Measurements from ENCODE around the gene IRS1. TPM values are rescaled to one million over a fixed set of nuclear protein-coding genes. Genes with fewer than 3 reads are reported as not detected.

The IRS1 gene
- total RNA-seq, 1 experiment from 2014 or later: 15.0 TPM

DNA sequence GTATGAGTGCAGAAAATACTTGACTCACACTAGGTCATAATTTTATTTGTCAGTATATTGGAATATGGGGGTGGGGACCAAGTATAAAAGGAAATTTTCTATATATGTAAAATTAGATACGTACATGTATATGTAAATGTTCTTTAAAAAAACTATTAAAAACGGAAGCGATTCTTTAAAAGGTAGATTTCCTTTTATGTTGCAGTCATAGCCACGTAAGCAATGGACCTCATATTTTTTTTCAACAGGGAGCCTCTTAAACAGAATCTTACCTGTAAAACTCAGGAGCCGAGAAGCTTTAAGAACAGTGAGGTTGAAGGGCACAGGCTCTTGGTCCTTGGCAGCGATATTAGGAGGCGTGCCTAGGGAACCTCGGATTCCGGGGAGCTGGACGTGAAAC lies 39.5 kb upstream of the IRS1 start:
- H2AFZ ChIP-seq (ENCODE audit: low read length): no peak overlapping the region
- no peak overlapping the region for H3K27ac ChIP-seq (ENCODE audit: insufficient read length, low read depth, low read length)
- Mint-ChIP-seq H3K36me3 (ENCODE audit: insufficient read depth in 1 of 3, low read depth in 3 of 3) (peaks cover 11 to 27% (median 18%) of the 10 kb centered on the region in 3 experiments), H3K4me1 (peaks cover 11 to 12% of the 10 kb centered on the region in 2 experiments), H3K27ac (no peak overlapping the region), H3K4me3 (no peak overlapping the region), H3K9me3 (peaks cover 4 to 7% of the 10 kb centered on the region in 2 experiments; a peak in 2 of 5 replicates), H3K27me3 (ENCODE audit: low read depth) (peaks cover 10% of the 10 kb centered on the region)
- no peak overlapping the region for H3K56ac ChIP-seq (ENCODE audit: insufficient read length, low read depth, low read length)
- no peaks in the 10 kb centered on the region for H3K79me2 ChIP-seq (ENCODE audit: insufficient read depth, low read length)
- H4K8ac ChIP-seq (replicated peaks; ENCODE audit: insufficient read length, low read depth, low read length): no peak overlapping the region
- H3K4ac ChIP-seq (ENCODE audit: low read depth, low read length): no peak overlapping the region
- DNase-seq: no peak
- H3K23me2 ChIP-seq (ENCODE audit: insufficient read length, low read depth, low read length, poor library complexity, severe bottlenecking): peaks cover 9% of the 10 kb centered on the region
- no peaks in the 10 kb centered on the region for H3K79me1 ChIP-seq (ENCODE audit: insufficient read depth, low read depth, low read length, poor library complexity, severe bottlenecking)
- no peak overlapping the region for H3K18ac ChIP-seq (ENCODE audit: insufficient read length, low read depth, low read length)
- H3K9me3 ChIP-seq (ENCODE audit: control insufficient read depth, low read depth, low read length): no peaks in the 10 kb centered on the region
- no peak overlapping the region for H4K5ac ChIP-seq (ENCODE audit: insufficient read length, low read depth, low read length)
- H3K27me3 ChIP-seq (ENCODE audit: insufficient read depth, low read length): no peaks in the 10 kb centered on the region
- no peak overlapping the region for H3K14ac ChIP-seq (ENCODE audit: insufficient read depth, low read length)
- WGBS (ENCODE audit: extremely low coverage, insufficient read length, low lambda C conversion rate): no CpG with 5 or more reads among the region's 10 CpGs
- H3T11ph ChIP-seq (ENCODE audit: low read length): no peak overlapping the region
- no peak overlapping the region for H3K9ac ChIP-seq (ENCODE audit: extremely low read depth, insufficient read length, low read length)
- no peaks in the 10 kb centered on the region for H4K20me1 ChIP-seq (ENCODE audit: control insufficient read depth, insufficient read depth, insufficient read length)
- H3K4me1 ChIP-seq (ENCODE audit: insufficient read depth, low read length): no peaks in the 10 kb centered on the region
- no peak overlapping the region for H4K91ac ChIP-seq (ENCODE audit: insufficient read length, low read depth, low read length)
- no peak overlapping the region for H2BK20ac ChIP-seq (ENCODE audit: low read depth, low read length, poor library complexity, severe bottlenecking)
- no peak overlapping the region for H2BK120ac ChIP-seq (ENCODE audit: low read depth, low read length, poor library complexity, severe bottlenecking)
- TF ChIP-seq, protein P1, sequence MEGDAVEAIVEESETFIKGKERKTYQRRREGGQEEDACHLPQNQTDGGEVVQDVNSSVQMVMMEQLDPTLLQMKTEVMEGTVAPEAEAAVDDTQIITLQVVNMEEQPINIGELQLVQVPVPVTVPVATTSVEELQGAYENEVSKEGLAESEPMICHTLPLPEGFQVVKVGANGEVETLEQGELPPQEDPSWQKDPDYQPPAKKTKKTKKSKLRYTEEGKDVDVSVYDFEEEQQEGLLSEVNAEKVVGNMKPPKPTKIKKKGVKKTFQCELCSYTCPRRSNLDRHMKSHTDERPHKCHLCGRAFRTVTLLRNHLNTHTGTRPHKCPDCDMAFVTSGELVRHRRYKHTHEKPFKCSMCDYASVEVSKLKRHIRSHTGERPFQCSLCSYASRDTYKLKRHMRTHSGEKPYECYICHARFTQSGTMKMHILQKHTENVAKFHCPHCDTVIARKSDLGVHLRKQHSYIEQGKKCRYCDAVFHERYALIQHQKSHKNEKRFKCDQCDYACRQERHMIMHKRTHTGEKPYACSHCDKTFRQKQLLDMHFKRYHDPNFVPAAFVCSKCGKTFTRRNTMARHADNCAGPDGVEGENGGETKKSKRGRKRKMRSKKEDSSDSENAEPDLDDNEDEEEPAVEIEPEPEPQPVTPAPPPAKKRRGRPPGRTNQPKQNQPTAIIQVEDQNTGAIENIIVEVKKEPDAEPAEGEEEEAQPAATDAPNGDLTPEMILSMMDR (conservative IDR thresholded peaks at IDR 0.05): no peak
- H2BK15ac ChIP-seq (ENCODE audit: low read depth, low read length): no peak overlapping the region
- H2AK5ac ChIP-seq (ENCODE audit: insufficient read length, low read length): no peak overlapping the region
- no peak overlapping the region for H2BK12ac ChIP-seq (ENCODE audit: insufficient read length, low read depth, low read length)
- H3K4me2 ChIP-seq (ENCODE audit: insufficient read depth, insufficient read length, low read length): no peak overlapping the region
- H2BK5ac ChIP-seq (ENCODE audit: insufficient read length, low read length): no peak overlapping the region
- no peak overlapping the region for H3K23ac ChIP-seq (ENCODE audit: insufficient read length, low read depth, low read length)

Data from H9 (cell line).